ENCODE results near the gene APBB1IP.
"Not testable (repeated sequence)": the region's sequence is repeated elsewhere in the genome, so short reads cannot be mapped to it uniquely, and the experiment has no call there.

The APBB1IP gene

GRCh38 chr10:26479766-26480492, 41.8 kb downstream of the APBB1IP start:
- peak in 1 of 2 experiments; percentile 28 for DNase-seq

GRCh38 chr10:26481315-26481692, 43.2 kb downstream of the APBB1IP start:
- no peak for DNase-seq

GRCh38 chr10:26481914-26482550, 43.9 kb downstream of the APBB1IP start:
- peak in 1 of 2 experiments; percentile 31 for DNase-seq

GRCh38 chr10:26483554-26483953, 45.4 kb downstream of the APBB1IP start:
- no peak for DNase-seq

GRCh38 chr10:26485150-26485941, 47.2 kb downstream of the APBB1IP start:
- no peak for DNase-seq

- no peak for DNase-seq
Observed at GRCh38 chr10:26486304-26486703, 48.2 kb downstream of the APBB1IP start.

- DNase-seq: peak; percentile 35 to 78
Observed at GRCh38 chr10:26486990-26487850, 49.1 kb downstream of the APBB1IP start.

- peak in 1 of 2 experiments; percentile 21 for DNase-seq
Observed at GRCh38 chr10:26488344-26488743, 50.2 kb downstream of the APBB1IP start.

- no peak for DNase-seq
Observed at GRCh38 chr10:26489081-26489480, 50.9 kb downstream of the APBB1IP start.

- DNase-seq: not testable (repeated sequence)
Observed at GRCh38 chr10:26490367-26490766, 52.2 kb downstream of the APBB1IP start.

- DNase-seq: no peak
Observed at GRCh38 chr10:26491276-26491675, 53.1 kb downstream of the APBB1IP start.

- DNase-seq: no peak
Observed at GRCh38 chr10:26491934-26492333, 53.8 kb downstream of the APBB1IP start.

- not testable (repeated sequence) for DNase-seq
Observed at GRCh38 chr10:26492725-26493124, 54.6 kb downstream of the APBB1IP start.

- no peak for DNase-seq
Observed at GRCh38 chr10:26494018-26494417, 55.9 kb downstream of the APBB1IP start.

- DNase-seq: no peak
Observed at GRCh38 chr10:26499426-26499825, 61.3 kb downstream of the APBB1IP start.

- no peak for DNase-seq
Observed at GRCh38 chr10:26502986-26503385, 64.8 kb downstream of the APBB1IP start.

GRCh38 chr10:26503911-26504310, 65.8 kb downstream of the APBB1IP start:
- no peak for DNase-seq

- not testable (repeated sequence) for DNase-seq
Observed at GRCh38 chr10:26504429-26504828, 66.3 kb downstream of the APBB1IP start.

- DNase-seq: no peak
Observed at GRCh38 chr10:26505491-26505890, 67.3 kb downstream of the APBB1IP start.

- DNase-seq: no peak
Observed at GRCh38 chr10:26506736-26507135, 68.6 kb downstream of the APBB1IP start.

GRCh38 chr10:26507441-26507840, 69.3 kb downstream of the APBB1IP start:
- no peak for DNase-seq

- no peak for DNase-seq
Observed at GRCh38 chr10:26508016-26508415, 69.9 kb downstream of the APBB1IP start.

GRCh38 chr10:26509307-26509706, 71.2 kb downstream of the APBB1IP start:
- no peak for DNase-seq

Data from stimulated activated CD4-positive, alpha-beta T cell treated with anti-CD3 and anti-CD28 coated beads, Interleukin-4, amount 100 ng/mL, for 4 hours (primary cell).